ENCODE results near the gene IFT172. TPM values are rescaled to one million over a fixed set of nuclear protein-coding genes. Genes with fewer than 3 reads are reported as not detected.

IFT172 gene
- total RNA-seq, 6 experiments from 2014 or later, result 4.4 to 11.5 (median 6.2) TPM

GRCh38 chr2:27493948-27494283, 4.4 kb upstream of the IFT172 start:
- Histone ChIP-seq H3K27me3 (no peaks in the 10 kb centered on the region), H3K36me3 (peaks cover 0 to 7% (median 0%) of the 10 kb centered on the region in 4 donors), H3K9me3 (no peaks in the 10 kb centered on the region), H3K4me3 (peak overlapping the region; percentile 58 to 73 (median 63)), H3K4me1 (peaks cover 0 to 41% (median 11%) of the 10 kb centered on the region in 4 donors), H3K27ac (peak overlapping the region; percentile 81 to 95 (median 92))
- TF ChIP-seq POLR2A (IDR thresholded peaks at IDR 0.05), result no peak
- TF ChIP-seq CTCF (IDR thresholded peaks at IDR 0.05), result no peak
- WGBS (ENCODE audit: insufficient coverage, low coverage, low lambda C conversion rate, missing lambda C conversion rate), result 40% methylated on average over 2 of the region's 13 CpGs
- intact Hi-C loops (cut with DNase I), result no loop called here
- peak in 1 of 4 donors; percentile 0 for ATAC-seq
- no peak for DNase-seq

GRCh38 chr2:27492557-27492956, 3.0 kb upstream of the IFT172 start:
- intact Hi-C loops (cut with DNase I), result no loop called here
- no peak for DNase-seq
- no peak overlapping the region for H3K4me3 ChIP-seq
- no peak for TF ChIP-seq POLR2A (IDR thresholded peaks at IDR 0.05)
- H3K27me3 ChIP-seq, result no peaks in the 10 kb centered on the region
- 93% methylated on average over 3 of the region's 4 CpGs for WGBS (ENCODE audit: insufficient coverage, low coverage, low lambda C conversion rate, missing lambda C conversion rate)
- H3K9me3 ChIP-seq, result no peaks in the 10 kb centered on the region
- no peak overlapping the region for H3K27ac ChIP-seq
- H3K4me1 ChIP-seq, result peaks cover 0 to 30% (median 9%) of the 10 kb centered on the region in 4 donors
- H3K36me3 ChIP-seq, result peaks cover 0 to 7% (median 0%) of the 10 kb centered on the region in 4 donors
- no peak for ATAC-seq

GRCh38 chr2:27489118-27489497, 435 bp downstream of the IFT172 start:
- ATAC-seq (no peak), DNase-seq (no peak)
- TF ChIP-seq CTCF (IDR thresholded peaks at IDR 0.05) (no peak), POLR2A (IDR thresholded peaks at IDR 0.05) (no peak)
- Histone ChIP-seq H3K36me3 (peaks cover 0 to 7% (median 0%) of the 10 kb centered on the region in 4 donors), H3K4me1 (peaks cover 0 to 20% (median 8%) of the 10 kb centered on the region in 4 donors), H3K4me3 (peak overlapping the region; percentile 41 to 48 (median 44)), H3K27me3 (no peaks in the 10 kb centered on the region), H3K27ac (peak overlapping the region in 2 of 3 donors; percentile 25 to 33), H3K9me3 (no peaks in the 10 kb centered on the region)
- intact Hi-C loops (cut with DNase I), result no loop called here
- WGBS (ENCODE audit: insufficient coverage, low coverage, low lambda C conversion rate, missing lambda C conversion rate), result 4% methylated on average over 11 of the region's 11 CpGs

GRCh38 chr2:27485496-27485895, 4.0 kb downstream of the IFT172 start:
- peaks cover 0 to 9% (median 0%) of the 10 kb centered on the region in 4 donors for H3K36me3 ChIP-seq
- WGBS (ENCODE audit: insufficient coverage, low coverage, low lambda C conversion rate, missing lambda C conversion rate), result 86% methylated on average over 3 of the region's 3 CpGs
- H3K4me1 ChIP-seq, result peaks cover 0 to 15% (median 5%) of the 10 kb centered on the region in 4 donors
- DNase-seq (no peak), ATAC-seq (no peak)
- TF ChIP-seq CTCF (IDR thresholded peaks at IDR 0.05), result no peak
- no peak for TF ChIP-seq POLR2A (IDR thresholded peaks at IDR 0.05)
- H3K27me3 ChIP-seq, result no peaks in the 10 kb centered on the region
- H3K27ac ChIP-seq, result no peak overlapping the region
- no peaks in the 10 kb centered on the region for H3K9me3 ChIP-seq
- intact Hi-C loops (cut with DNase I), result no loop called here
- H3K4me3 ChIP-seq, result no peak overlapping the region

GRCh38 chr2:27471961-27472360, 17.6 kb downstream of the IFT172 start:
- ATAC-seq (no peak), DNase-seq (no peak)
- H3K27me3 ChIP-seq, result no peaks in the 10 kb centered on the region
- intact Hi-C loops (cut with DNase I), result no loop called here
- no peaks in the 10 kb centered on the region for H3K4me1 ChIP-seq
- H3K27ac ChIP-seq, result no peak overlapping the region
- WGBS (ENCODE audit: insufficient coverage, low coverage, low lambda C conversion rate, missing lambda C conversion rate), result 88% methylated on average over 5 of the region's 5 CpGs
- H3K36me3 ChIP-seq, result peaks cover 0 to 16% (median 0%) of the 10 kb centered on the region in 4 donors
- no peak overlapping the region for H3K4me3 ChIP-seq
- H3K9me3 ChIP-seq, result no peaks in the 10 kb centered on the region
- no peak for TF ChIP-seq POLR2A (IDR thresholded peaks at IDR 0.05)
- TF ChIP-seq CTCF (IDR thresholded peaks at IDR 0.05), result no peak
